IPS-18c (cell line): Measurements from ENCODE around the gene CEP83.

Source experiments
- H3K4me3 ChIP-seq: 2 replicates; pipeline ENCODE4 v1.7.0; 2013; ENCODE audit warnings: low read depth, mild to moderate bottlenecking, low read length, moderate library complexity; ENCODE audit not compliant: insufficient read depth
- H3K9me3 ChIP-seq: one replicate; pipeline ENCODE4 v1.6.1; 2013; ENCODE audit warnings: mild to moderate bottlenecking, low read length, moderate library complexity; ENCODE audit not compliant: control insufficient read depth, insufficient read depth

CEP83 gene

GRCh38 chr12:94269316-94269999, 190.2 kb downstream of the CEP83 start:
- no peaks in the 10 kb centered on the region for H3K9me3 ChIP-seq

GRCh38 chr12:94267921-94268471, 191.7 kb downstream of the CEP83 start:
- Histone ChIP-seq H3K9me3 (no peaks in the 10 kb centered on the region), H3K4me3 (no peak overlapping the region)

More at GRCh38 chr12:94269316-94269999, 190.2 kb downstream of the CEP83 start:
- H3K4me3 ChIP-seq, result no peak overlapping the region

GRCh38 chr12:94267537-94267872, 192.2 kb downstream of the CEP83 start:
- H3K4me3 ChIP-seq, result no peak overlapping the region
- no peaks in the 10 kb centered on the region for H3K9me3 ChIP-seq

GRCh38 chr12:94266796-94267536, 192.7 kb downstream of the CEP83 start:
- Histone ChIP-seq H3K9me3 (no peaks in the 10 kb centered on the region), H3K4me3 (no peak overlapping the region)

GRCh38 chr12:94265966-94266745, 193.5 kb downstream of the CEP83 start:
- Histone ChIP-seq H3K4me3 (no peak overlapping the region), H3K9me3 (no peaks in the 10 kb centered on the region)

- no peaks in the 10 kb centered on the region for H3K9me3 ChIP-seq
- no peak overlapping the region for H3K4me3 ChIP-seq
Observed at GRCh38 chr12:94265539-94265938, 194.1 kb downstream of the CEP83 start.

GRCh38 chr12:94264736-94265485, 194.8 kb downstream of the CEP83 start:
- Histone ChIP-seq H3K9me3 (no peaks in the 10 kb centered on the region), H3K4me3 (no peak overlapping the region)

- H3K4me3 ChIP-seq, result no peak overlapping the region
Observed at GRCh38 chr12:94263905-94264561, 195.6 kb downstream of the CEP83 start.

GRCh38 chr12:94263011-94263811, 196.5 kb downstream of the CEP83 start:
- no peak overlapping the region for H3K4me3 ChIP-seq

More at GRCh38 chr12:94263905-94264561, 195.6 kb downstream of the CEP83 start:
- no peaks in the 10 kb centered on the region for H3K9me3 ChIP-seq

GRCh38 chr12:94262228-94263010, 197.2 kb downstream of the CEP83 start:
- H3K4me3 ChIP-seq, result no peak overlapping the region

More at GRCh38 chr12:94263011-94263811, 196.5 kb downstream of the CEP83 start:
- H3K9me3 ChIP-seq, result no peaks in the 10 kb centered on the region

GRCh38 chr12:94261786-94262185, 197.9 kb downstream of the CEP83 start:
- no peak overlapping the region for H3K4me3 ChIP-seq
- H3K9me3 ChIP-seq, result no peaks in the 10 kb centered on the region

More at GRCh38 chr12:94262228-94263010, 197.2 kb downstream of the CEP83 start:
- no peaks in the 10 kb centered on the region for H3K9me3 ChIP-seq

GRCh38 chr12:94261119-94261518, 198.5 kb downstream of the CEP83 start:
- H3K9me3 ChIP-seq, result no peaks in the 10 kb centered on the region

GRCh38 chr12:94260717-94261116, 198.9 kb downstream of the CEP83 start:
- no peak overlapping the region for H3K4me3 ChIP-seq
- no peaks in the 10 kb centered on the region for H3K9me3 ChIP-seq

More at GRCh38 chr12:94261119-94261518, 198.5 kb downstream of the CEP83 start:
- H3K4me3 ChIP-seq, result no peak overlapping the region

- no peaks in the 10 kb centered on the region for H3K9me3 ChIP-seq
- no peak overlapping the region for H3K4me3 ChIP-seq
Observed at GRCh38 chr12:94260017-94260416, 199.7 kb downstream of the CEP83 start.

- Histone ChIP-seq H3K4me3 (no peak overlapping the region), H3K9me3 (no peaks in the 10 kb centered on the region)
Observed at GRCh38 chr12:94258593-94258992, 201.1 kb downstream of the CEP83 start.
